GM18870 (cell line): ENCODE data around the gene PORCN.

Source experiments
- ATAC-seq: cut with Tn5 transposase; IDR thresholded peaks from one replicate; pipeline ENCODE4 v1.9.1; 2021; ENCODE audit warnings: moderate library complexity; ENCODE audit not compliant: unreplicated experiment

The PORCN gene

DNA sequence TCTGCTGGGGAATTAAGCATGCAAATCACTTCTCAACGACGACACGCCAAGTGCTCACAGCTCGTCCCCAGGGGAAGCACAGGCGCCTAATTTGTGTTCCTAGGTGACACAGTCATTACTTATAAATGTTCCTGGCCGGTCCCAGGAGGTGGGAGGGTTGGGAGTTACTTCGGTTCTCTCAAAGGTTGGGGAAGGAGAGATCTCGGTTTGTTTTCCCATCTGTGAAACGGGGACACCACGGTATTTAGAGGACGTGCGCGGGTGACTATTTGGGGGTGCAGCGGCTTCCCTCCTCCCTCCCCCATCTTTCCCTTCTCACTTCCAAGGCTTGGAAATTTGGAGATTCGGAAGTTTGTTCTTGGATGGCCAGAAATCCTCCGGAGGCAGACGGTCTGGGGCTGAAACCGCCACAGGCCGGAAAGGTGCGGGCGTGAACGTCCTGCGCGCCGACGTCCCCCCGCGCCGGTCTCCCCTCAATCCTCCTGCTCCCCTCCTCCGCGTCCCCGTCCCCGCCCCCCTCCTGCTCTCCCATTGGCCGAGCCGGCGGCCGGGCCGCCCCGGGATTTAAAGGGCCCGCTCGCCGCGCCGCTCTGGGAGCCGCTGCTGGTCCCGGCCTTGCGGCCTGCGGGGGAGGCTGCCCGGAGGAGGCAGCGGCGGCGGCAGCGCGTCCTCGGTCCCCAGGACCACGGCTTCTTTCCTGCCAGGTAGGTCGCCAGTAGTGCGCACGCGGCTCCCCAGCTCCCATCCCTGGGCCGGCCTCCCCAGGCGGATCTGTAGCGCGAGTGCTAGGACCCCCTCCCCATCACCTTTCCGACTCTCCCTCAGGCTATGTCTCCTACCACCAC, at the start of gene PORCN:
TSS of gene PORCN (plus strand) at position 593 of the 845 bp plus-strand sequence. CDS start 829 bp downstream, outside the sequence.
- ATAC-seq, result no peak

DNA sequence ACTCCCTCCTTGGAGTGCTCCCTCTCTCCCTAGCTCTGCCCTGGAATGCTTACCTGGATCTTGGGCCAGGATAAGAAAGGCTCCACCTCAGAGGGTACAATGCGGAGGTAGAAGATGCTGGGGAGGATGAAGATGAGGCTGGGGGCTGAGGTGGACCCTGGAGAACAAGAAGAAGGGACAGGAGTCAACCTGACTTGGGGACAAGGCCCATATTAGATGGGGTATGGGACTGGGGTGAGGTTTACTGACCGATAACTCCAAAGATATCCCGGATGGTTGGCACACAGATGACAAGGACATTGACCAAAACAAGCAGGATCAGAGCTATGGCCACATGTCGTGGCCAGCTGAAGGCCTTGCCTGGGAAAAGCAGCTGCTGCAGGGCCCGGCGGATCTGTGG, 49.3 kb upstream of the PORCN start:
- no peak for ATAC-seq

- no peak for ATAC-seq
Observed at GRCh38 chrX:48460031-48460430, 48.8 kb upstream of the PORCN start.

- no peak for ATAC-seq
Observed at GRCh38 chrX:48460606-48461005, 48.2 kb upstream of the PORCN start.

DNA sequence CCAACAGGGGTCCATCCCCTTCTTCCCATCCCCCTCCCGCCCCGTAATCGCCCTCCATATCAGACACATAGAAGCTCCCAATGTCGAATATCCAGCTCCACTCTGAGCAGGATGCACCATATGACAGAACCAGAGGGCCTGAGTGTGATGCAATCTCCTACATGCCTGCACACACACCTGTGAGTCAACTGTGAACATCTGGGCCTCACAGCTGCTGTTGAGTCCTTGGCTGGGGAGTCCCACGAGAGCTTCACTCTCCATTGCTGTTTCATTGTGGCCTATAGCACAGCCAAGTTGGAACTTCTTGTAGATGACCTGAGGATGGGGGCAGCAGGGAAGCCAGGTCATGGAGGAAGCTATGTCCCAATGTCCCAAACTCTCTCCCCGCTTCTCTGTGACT, 47.0 kb upstream of the PORCN start:
- ATAC-seq, result no peak

DNA sequence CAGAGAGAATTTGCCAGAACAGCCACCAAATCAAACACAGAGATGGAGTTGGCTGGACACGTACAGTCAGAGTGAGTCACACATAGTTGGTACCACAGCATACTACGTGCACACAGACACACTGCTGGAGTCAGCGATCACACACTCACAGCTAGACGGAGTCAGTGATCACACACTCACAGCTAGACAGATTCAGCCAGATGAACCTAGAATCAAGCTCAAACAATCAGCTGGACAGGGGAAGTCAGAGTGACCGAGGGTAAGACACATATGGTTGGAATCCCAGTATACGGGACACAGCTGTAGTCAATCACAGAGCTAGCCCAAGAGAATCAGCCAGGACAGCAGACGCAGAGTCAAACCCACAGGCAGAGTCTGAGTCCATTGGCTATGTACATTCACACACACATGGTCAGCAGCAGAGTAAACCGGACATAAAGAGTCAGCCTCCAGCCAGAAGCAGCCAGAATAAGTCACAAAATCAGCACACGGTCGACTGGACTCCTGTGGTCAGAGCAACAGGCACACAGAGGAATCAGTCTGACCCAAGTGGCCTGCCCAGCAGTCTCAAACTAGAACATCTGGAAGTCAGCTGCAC, 43.4 kb upstream of the PORCN start:
- ATAC-seq, result no peak

DNA sequence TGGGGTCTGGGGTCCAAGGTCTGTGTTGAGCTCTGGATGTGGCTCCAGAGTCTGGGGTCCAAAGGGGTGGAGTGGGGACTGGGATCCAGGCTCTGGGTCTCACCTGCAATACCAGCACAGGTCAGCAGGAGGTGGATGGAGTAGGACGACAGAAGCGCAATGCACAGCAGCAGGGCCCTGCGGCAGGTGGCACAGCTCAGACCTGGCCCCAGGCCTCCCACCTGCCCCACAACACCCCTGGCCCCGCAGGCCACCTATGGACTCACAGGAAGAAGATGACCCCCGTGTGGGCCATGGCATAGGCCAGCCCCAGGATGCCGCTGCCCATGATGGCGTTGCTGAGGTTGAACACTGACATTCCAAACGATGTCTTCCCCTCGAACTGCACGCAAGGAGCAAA, 42.1 kb upstream of the PORCN start:
- ATAC-seq, result no peak

DNA sequence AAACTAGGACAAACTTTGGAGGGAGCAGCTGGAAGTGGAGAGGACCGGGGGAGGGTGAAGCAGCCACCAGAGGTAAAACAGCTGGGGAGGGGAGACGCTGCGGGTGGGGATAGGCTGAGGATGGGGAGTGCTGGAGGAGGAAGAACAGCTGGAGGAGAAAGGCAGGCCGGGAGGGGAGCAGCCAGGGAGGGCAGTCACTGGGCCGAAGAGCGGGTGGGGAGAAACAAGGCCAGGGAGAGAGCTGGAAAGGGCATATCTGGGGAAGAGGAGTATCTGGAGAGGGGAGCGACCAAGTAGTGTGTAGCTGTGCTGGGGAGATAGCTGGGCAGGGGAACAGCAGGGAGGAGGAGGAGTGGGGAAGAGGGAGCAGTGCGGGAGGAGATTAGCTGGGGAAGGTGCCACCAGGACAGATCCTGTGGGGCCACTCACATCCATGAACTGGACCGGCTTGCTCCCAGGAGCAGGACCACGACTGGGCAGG, 41.5 kb upstream of the PORCN start:
- no peak for ATAC-seq

DNA sequence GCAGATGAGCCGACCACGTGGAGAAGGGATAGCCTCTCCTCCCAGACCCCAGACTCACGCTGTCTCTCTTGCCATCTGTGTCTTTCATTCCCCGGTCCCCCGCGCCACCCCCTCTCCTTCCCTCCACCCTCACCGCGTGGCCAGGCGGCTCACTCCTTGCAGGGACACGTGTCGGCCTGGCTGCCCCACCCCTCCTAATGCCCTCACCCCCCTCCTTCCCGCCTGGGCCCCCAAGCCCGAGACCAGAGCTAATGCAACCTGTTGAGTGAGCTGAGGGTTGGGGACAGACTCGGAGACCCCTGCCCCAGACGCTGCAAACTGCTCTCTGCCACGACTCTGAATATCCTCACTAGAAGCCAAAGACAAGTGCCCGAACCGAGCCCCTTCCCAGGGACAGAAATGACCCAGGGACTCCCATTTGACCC, 40.5 kb upstream of the PORCN start:
- no peak for ATAC-seq

DNA sequence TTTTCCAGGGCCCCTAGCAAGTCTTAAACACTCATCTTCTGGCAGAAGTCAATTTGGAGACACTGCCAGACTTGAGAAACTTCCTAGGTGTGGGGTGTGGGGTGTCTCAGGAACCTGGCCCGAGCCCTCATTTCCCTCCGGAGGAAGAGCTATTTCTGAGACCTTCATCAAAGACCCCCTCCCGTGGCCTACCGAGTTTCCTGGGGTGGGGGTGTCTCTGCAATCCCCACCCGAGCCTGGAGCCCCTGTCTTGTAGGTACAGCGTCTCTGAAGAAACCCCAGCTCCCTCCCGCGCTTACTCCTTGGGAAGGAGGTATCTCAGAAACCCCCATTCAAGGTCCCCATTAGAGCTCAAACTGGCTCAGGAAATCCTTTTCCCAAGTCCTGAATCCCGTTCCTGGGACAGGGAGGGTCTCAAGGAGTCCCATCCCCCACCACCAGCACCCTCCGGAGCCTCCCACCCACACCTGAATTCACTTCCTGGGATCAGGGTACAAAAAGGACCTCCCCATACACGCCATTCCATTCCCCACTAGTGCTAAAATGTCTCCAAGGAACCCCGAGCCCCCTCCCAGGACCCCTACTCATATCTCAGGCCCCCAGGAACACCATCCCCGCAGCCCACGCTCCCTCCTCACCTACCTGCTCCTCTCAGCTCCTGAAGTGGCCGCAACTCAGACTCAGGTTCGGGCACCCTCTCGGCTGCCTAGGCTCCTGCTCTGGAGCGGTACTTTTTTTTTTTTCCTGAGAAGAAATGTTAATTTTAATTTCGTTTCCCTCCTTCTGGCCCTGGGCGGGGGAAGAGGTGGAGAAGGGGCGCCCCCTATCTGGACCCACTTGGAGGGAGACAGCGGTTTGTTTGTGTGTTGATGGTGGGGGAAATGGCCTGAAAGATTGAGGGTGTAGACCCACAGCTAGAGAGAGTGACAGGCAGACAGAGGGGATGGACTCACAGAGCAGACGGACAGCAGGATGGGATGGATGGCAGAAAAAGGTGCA, 39.8 kb upstream of the PORCN start:
- no peak for ATAC-seq

- no peak for ATAC-seq
Observed at GRCh38 chrX:48470110-48470832, 38.5 kb upstream of the PORCN start, which contains the start of gene SLC38A5. SLC38A5 (minus strand) TSS chrX:48470260; CDS start chrX:48467924, 2,336 bp downstream.

GRCh38 chrX:48470833-48471118, 38.0 kb upstream of the PORCN start:
- no peak for ATAC-seq

- no peak for ATAC-seq
Observed at GRCh38 chrX:48471504-48471903, 37.3 kb upstream of the PORCN start.

GRCh38 chrX:48472225-48472624, 36.6 kb upstream of the PORCN start:
- no peak for ATAC-seq

- ATAC-seq, result no peak
Observed at GRCh38 chrX:48472851-48473703, 35.7 kb upstream of the PORCN start.

DNA sequence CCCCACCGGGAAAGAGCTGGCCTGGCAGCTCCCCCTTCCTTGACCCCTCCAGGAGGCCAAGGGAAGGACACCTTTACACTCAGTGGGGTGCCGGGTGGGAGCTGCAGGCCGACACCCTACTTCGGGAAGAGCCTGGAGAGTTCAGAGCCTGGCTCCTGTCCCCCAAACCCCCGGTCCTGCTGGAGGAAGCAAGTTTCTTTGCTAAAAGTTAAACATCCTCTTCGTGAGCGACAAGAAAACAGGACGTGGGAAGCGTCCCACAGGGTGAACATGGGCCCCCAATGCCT, 35.1 kb upstream of the PORCN start:
- no peak for ATAC-seq

GRCh38 chrX:48474127-48474526, 34.7 kb upstream of the PORCN start:
- ATAC-seq, result no peak

GRCh38 chrX:48474581-48474980, 34.2 kb upstream of the PORCN start:
- ATAC-seq, result no peak

GRCh38 chrX:48475296-48475695, 33.5 kb upstream of the PORCN start:
- no peak for ATAC-seq
